D721Med (cell line): ENCODE data around the gene RUNDC3A.

ENCODE experiments used
- DNase-seq: peaks from one replicate; pipeline ENCODE4 v3.0.0; 2011; ENCODE audit warnings: low spot score; ENCODE audit not compliant: insufficient read length
- FAIRE-seq: peaks from 2 replicates; lab custom pipeline; 2011; peaks lifted over from hg19 to GRCh38; lab: Jason Lieb, UNC
- CTCF ChIP-seq: IDR thresholded peaks from 2 replicates; pipeline ENCODE4 v1.5.1; 2012; ENCODE audit warnings: mild to moderate bottlenecking, control low read depth; ENCODE audit not compliant: insufficient read depth; ENCODE audit errors: missing control alignments

RUNDC3A gene

GRCh38 chr17:44314524-44314868 is 6.1 kb downstream of the RUNDC3A start:
- FAIRE-seq (no peak), DNase-seq (no peak)
- TF ChIP-seq CTCF = no peak

- no peak for TF ChIP-seq CTCF
- DNase-seq (no peak), FAIRE-seq (no peak)
Observed at GRCh38 chr17:44314869-44315661, 6.7 kb downstream of the RUNDC3A start.

- DNase-seq = no peak
- TF ChIP-seq CTCF = no peak
- no peak for FAIRE-seq
Observed at GRCh38 chr17:44315760-44316731, 7.6 kb downstream of the RUNDC3A start.

- TF ChIP-seq CTCF = no peak
- no peak for DNase-seq
- no peak for FAIRE-seq
Observed at GRCh38 chr17:44317545-44317944, 9.1 kb downstream of the RUNDC3A start.

GRCh38 chr17:44318077-44318892 is 9.9 kb downstream of the RUNDC3A start:
- FAIRE-seq (no peak), DNase-seq (no peak)
- no peak for TF ChIP-seq CTCF

- DNase-seq = no peak
- no peak for TF ChIP-seq CTCF
- no peak for FAIRE-seq
Observed at GRCh38 chr17:44320066-44320465, 11.7 kb downstream of the RUNDC3A start.
